Activated CD4-positive, alpha-beta memory T cell treated with anti-CD3 and anti-CD28 coated beads, Interleukin-2, amount 10 ng/mL, durations not matched to agents 7 days and 5 days (primary cell): Measurements from ENCODE around the gene SOWAHC. TPM values are rescaled to one million over a fixed set of nuclear protein-coding genes. Genes with fewer than 3 reads are reported as not detected.
"Not testable (repeated sequence)": the region's sequence is repeated elsewhere in the genome, so short reads cannot be mapped to it uniquely, and the experiment has no call there.

Experiments used
- CTCF ChIA-PET: fragments of 350-600 bp; sonication (Branson Sonifier 250); formaldehyde crosslinking; loops from one replicate; lab custom pipeline; 2021; ENCODE audit warnings: antibody characterized with exemption, inconsistent platforms; lab: Charles Lee
- POLR2A ChIA-PET: fragments of 350-600 bp; sonication (Branson Sonifier 250); formaldehyde crosslinking; loops from one replicate; lab custom pipeline; 2021; ENCODE audit warnings: antibody characterized with exemption; lab: Charles Lee
- DNase-seq: peaks from one replicate; pipeline ENCODE4 v3.0.0-alpha.2; 2020
- H3K27ac Mint-ChIP-seq: one replicate; pipeline ENCODE4 v1.8.0; 2021; ENCODE audit warnings: mild to moderate bottlenecking, mixed read lengths
- H3K27me3 Mint-ChIP-seq: one replicate; pipeline ENCODE4 v1.8.0; 2021; ENCODE audit warnings: mixed read lengths
- H3K36me3 Mint-ChIP-seq: one replicate; pipeline ENCODE4 v1.8.0; 2021; ENCODE audit warnings: low read depth, mixed read lengths
- H3K4me1 Mint-ChIP-seq: one replicate; pipeline ENCODE4 v1.8.0; 2021; ENCODE audit warnings: mixed read lengths
- H3K4me3 Mint-ChIP-seq: one replicate; pipeline ENCODE4 v1.8.0; 2021; ENCODE audit warnings: mild to moderate bottlenecking, mixed read lengths
- H3K9me3 Mint-ChIP-seq: one replicate; pipeline ENCODE4 v1.8.0; 2021; ENCODE audit warnings: mixed read lengths
- total RNA-seq, 2 experiments: library from RNA; stranded (reverse); gene quantifications; one replicate each; pipeline ENCODE4 v1.2.3, GENCODE V29; 2021

The SOWAHC gene
- total RNA-seq, 2 experiments from 2014 or later, result 0.90 to 1.1 TPM

- H3K27me3 Mint-ChIP-seq, result peaks cover 16% of the 10 kb centered on the region
- no peaks in the 10 kb centered on the region for H3K36me3 Mint-ChIP-seq
- no peak overlapping the region for H3K4me3 Mint-ChIP-seq
- no peaks in the 10 kb centered on the region for H3K9me3 Mint-ChIP-seq
- H3K4me1 Mint-ChIP-seq, result no peaks in the 10 kb centered on the region
- POLR2A ChIA-PET, result no interaction called here
- no peak overlapping the region for H3K27ac Mint-ChIP-seq
- CTCF ChIA-PET, result no interaction called here
- DNase-seq, result no peak
Observed at GRCh38 chr2:109624339-109624738, 10.2 kb downstream of the SOWAHC start.

DNA sequence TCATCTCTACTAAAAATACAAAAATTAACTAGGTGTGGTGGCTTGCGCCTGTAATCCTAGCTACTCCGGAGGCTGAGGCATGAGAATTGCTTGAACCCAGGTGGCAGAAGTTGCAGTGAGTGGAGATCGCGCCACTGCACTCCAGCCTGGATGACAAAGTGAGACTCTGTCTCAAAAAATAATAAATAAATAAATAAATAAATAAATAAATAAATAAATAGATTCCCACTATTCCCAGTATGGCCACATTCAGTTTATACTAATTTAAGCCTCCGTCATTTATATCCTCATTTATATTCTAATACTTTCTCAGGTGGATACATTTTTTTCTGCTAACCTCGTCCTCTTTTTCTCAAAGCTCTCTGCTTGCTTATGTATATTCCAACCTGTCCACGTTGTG lies 14.2 kb downstream of the SOWAHC start:
- POLR2A ChIA-PET, H3K27ac Mint-ChIP-seq, DNase-seq, H3K36me3 Mint-ChIP-seq, H3K4me3 Mint-ChIP-seq, H3K9me3 Mint-ChIP-seq, H3K4me1 Mint-ChIP-seq, CTCF ChIA-PET: not testable (repeated sequence)
- H3K27me3 Mint-ChIP-seq, result peaks cover 14% of the 10 kb centered on the region

DNA sequence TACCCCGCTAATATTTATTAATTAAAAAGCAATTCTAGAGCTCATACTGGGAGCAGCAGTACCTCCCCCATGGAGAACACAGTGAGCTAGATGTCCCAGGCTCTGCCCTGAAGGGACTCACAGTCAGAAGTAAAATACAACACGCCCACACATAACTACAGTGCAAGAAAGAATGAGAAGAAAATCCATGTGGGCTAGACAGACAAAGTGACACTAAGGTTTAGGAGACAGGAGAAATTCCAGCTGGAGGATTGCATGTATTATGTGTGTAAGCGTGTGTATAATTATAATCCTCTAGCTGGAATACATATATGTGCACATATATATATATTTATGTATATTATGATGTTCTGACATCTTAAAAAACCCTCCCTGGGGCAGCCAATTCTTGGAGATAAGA lies 15.7 kb downstream of the SOWAHC start:
- no peaks in the 10 kb centered on the region for H3K36me3 Mint-ChIP-seq
- CTCF ChIA-PET, result no interaction called here
- H3K27ac Mint-ChIP-seq, result no peak overlapping the region
- H3K4me3 Mint-ChIP-seq, result no peak overlapping the region
- DNase-seq, result no peak
- POLR2A ChIA-PET, result no interaction called here
- peaks cover 10% of the 10 kb centered on the region for H3K4me1 Mint-ChIP-seq
- no peaks in the 10 kb centered on the region for H3K9me3 Mint-ChIP-seq
- peaks cover 8% of the 10 kb centered on the region for H3K27me3 Mint-ChIP-seq

- CTCF ChIA-PET, result no interaction called here
- POLR2A ChIA-PET, result no interaction called here
- Mint-ChIP-seq H3K27ac (no peak overlapping the region), H3K36me3 (no peaks in the 10 kb centered on the region), H3K4me1 (peaks cover 10% of the 10 kb centered on the region), H3K27me3 (peaks cover 8% of the 10 kb centered on the region), H3K4me3 (no peak overlapping the region), H3K9me3 (no peaks in the 10 kb centered on the region)
- DNase-seq, result no peak
Observed at GRCh38 chr2:109630441-109631430, 16.6 kb downstream of the SOWAHC start.

DNA sequence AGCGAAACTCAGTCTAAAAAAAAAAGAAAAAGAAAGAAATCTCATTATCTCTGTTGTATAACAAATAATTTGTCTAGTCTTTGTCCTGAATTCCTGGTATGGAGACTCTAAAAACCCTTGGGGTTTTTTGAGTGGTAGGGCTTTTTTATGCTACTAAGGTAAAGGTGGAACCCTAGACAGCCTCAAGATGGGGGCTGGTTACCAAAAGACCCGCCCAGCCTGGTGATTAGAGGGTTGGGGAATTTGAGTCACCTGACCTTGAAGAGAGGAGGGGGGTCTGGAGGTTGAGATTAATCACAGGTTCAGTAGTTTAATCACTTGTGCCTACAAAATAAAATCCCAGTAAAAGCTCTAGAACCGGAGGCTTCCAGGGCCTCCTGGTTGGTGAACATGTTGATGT lies 17.6 kb downstream of the SOWAHC start:
- H3K4me1 Mint-ChIP-seq, result peaks cover 14% of the 10 kb centered on the region

DNA sequence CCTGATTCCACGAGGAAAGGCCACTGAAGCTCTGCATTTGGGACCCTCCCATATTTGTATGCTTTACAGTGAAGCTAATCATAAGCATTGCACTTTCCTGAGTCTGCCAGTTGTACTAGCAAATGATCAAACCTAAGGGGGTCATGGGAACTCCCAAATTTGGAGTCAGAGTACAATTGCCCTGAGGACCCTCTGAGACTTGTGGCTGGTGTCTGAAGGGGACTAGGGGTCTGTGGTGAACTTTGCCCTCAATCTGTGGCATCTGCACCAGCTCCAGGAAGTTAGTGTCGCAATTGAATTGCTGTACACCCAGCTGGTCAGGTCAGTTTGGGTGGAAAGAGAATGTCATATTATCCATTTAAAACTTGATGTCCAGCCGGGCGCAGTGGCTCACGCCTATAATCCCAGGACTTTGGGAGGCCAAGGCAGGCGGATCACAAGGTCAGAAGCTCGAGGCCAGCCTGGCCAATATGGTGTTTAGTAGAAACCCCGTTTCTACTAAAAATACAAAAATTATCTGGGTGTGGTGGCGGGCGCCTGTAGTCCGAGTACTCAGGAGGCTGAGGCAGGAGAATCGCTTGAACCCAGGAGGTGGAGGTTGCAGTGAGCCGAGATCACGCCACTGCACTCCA lies 18.1 kb downstream of the SOWAHC start:
- no peak overlapping the region for H3K4me3 Mint-ChIP-seq
- no peaks in the 10 kb centered on the region for H3K9me3 Mint-ChIP-seq
- CTCF ChIA-PET, result no interaction called here
- H3K27ac Mint-ChIP-seq, result no peak overlapping the region
- no peaks in the 10 kb centered on the region for H3K36me3 Mint-ChIP-seq
- POLR2A ChIA-PET, result no interaction called here
- peaks cover 19% of the 10 kb centered on the region for H3K4me1 Mint-ChIP-seq
- H3K27me3 Mint-ChIP-seq, result peaks cover 4% of the 10 kb centered on the region
- DNase-seq, result no peak

More for the DNA sequence above, 17.6 kb downstream of the SOWAHC start:
- Mint-ChIP-seq H3K4me3 (no peak overlapping the region), H3K9me3 (no peaks in the 10 kb centered on the region), H3K36me3 (no peaks in the 10 kb centered on the region), H3K27ac (no peak overlapping the region), H3K27me3 (peaks cover 4% of the 10 kb centered on the region)
- CTCF ChIA-PET, result no interaction called here
- no peak for DNase-seq
- POLR2A ChIA-PET, result no interaction called here

DNA sequence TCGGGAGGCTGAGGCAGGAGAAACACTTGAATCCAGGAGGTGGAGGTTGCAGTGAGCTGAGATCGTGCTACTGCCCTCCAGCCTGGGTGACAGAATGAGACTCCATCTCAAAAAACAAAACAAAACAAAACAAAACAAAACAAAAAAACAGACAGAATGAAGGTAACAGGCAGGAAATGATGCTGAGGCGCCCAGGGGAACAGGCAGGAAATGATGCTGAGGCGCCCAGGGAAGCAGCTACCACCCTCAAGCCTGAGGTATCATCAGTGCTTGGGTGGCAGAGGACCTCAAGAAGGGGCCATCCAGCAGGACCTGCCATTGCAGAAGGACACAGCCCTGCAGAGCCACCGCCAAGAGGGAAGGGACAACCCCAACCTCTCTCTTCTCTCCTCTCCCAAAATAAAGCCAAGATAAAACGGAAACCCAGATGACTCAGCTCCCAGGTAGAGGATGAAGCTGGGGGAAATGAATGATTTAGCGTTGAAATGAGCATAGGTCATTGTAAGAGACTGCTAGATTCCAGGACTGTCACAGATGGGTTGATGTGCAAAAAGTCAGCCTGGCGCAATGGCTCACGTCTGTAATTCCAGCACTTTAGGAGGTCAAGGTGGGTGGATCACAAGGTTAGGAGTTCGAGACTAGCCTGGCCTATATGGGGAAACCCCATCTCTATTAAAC lies 19.3 kb downstream of the SOWAHC start:
- DNase-seq, result peak; percentile 24
- H3K9me3 Mint-ChIP-seq, result no peaks in the 10 kb centered on the region
- ChIA-PET CTCF (no interaction called here), POLR2A (interaction anchor here (0.7 kb wide), 1 partner anchor 19 kb away, joined by 3 read pairs; no protein-coding TSS in a partner anchor)
- peak overlapping the region; percentile 6 for H3K4me3 Mint-ChIP-seq
- H3K36me3 Mint-ChIP-seq, result no peaks in the 10 kb centered on the region
- H3K27me3 Mint-ChIP-seq, result no peaks in the 10 kb centered on the region
- H3K4me1 Mint-ChIP-seq, result peaks cover 26% of the 10 kb centered on the region
- H3K27ac Mint-ChIP-seq, result peak overlapping the region; percentile 34

- H3K9me3 Mint-ChIP-seq, result no peaks in the 10 kb centered on the region
- H3K36me3 Mint-ChIP-seq, result no peaks in the 10 kb centered on the region
- no peak overlapping the region for H3K27ac Mint-ChIP-seq
- peaks cover 30% of the 10 kb centered on the region for H3K4me1 Mint-ChIP-seq
- CTCF ChIA-PET, result no interaction called here
- no peaks in the 10 kb centered on the region for H3K27me3 Mint-ChIP-seq
- no peak for DNase-seq
- POLR2A ChIA-PET, result no interaction called here
- H3K4me3 Mint-ChIP-seq, result no peak overlapping the region
Observed at GRCh38 chr2:109635426-109636304, 21.5 kb downstream of the SOWAHC start.

DNA sequence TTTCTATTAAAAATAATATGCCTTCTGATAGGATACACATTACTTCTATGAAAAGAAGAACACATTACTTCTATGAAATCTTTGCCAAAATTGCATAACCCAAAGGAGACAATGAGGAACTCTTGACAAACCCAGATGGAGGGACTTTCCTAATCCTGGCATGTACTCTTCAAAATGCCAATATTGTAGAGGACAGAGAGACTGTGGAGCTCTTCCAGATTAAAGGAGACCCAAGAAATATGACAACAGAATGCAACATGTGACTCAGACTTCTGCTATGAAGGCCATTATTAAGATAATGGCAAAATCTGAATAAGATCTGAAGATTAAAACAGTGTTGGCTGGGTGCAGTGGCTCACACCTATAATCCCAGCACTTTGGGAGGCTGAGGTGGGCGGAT lies 22.2 kb downstream of the SOWAHC start:
- H3K9me3 Mint-ChIP-seq, result no peaks in the 10 kb centered on the region
- peaks cover under 1% of the 10 kb centered on the region for H3K27me3 Mint-ChIP-seq
- DNase-seq, result no peak
- POLR2A ChIA-PET, result no interaction called here
- no peaks in the 10 kb centered on the region for H3K36me3 Mint-ChIP-seq
- CTCF ChIA-PET, result no interaction called here
- H3K4me3 Mint-ChIP-seq, result no peak overlapping the region
- no peak overlapping the region for H3K27ac Mint-ChIP-seq
- peaks cover 30% of the 10 kb centered on the region for H3K4me1 Mint-ChIP-seq

DNA sequence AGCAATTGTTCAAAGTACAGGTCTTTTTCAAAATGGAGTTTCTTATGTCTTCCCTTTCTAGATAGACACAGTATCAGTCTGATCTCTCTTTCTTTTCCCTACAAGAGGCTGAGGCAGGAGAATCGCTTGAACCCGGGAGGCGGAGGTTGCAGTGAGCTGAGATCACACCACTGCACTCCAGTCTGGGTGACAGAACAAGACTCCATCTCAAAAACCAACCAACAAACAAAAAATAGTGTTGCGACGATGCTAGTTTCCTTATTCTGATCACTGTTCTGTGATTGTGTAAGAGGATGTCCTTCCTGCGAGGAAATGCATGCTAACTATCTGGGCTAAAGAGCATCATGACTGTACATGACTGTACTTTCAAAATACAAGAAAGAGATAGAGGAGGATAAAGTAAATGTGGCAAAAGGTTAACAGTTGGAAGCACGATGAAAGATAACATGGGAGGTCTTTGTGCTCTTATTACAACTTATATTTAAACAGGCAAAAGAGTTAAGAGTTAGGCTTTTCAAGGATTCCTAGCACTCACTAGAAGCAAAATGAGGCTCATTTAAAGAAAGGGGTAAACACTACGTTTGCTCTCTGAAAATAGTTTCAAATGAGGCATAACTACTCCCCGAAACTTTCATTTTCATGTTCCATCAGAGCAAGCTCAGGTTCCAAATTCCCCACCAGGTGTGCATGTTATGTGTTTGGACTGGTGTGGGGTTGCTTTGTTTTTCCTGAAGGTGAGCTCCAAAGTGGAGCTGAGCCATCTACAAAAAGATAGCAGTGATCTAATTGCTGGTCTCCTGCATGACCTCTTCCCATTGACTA lies 23.8 kb downstream of the SOWAHC start:
- POLR2A ChIA-PET, result interaction anchor here (0.6 to 0.9 kb wide), 2 partner anchors 15 to 24 kb away, joined by 3 read pairs; partner anchors contain the start of genes SEPTIN10 and SOWAHC
- Mint-ChIP-seq H3K4me1 (peaks cover 27% of the 10 kb centered on the region), H3K4me3 (no peak overlapping the region), H3K27ac (peak overlapping the region; percentile 32), H3K27me3 (peaks cover 2% of the 10 kb centered on the region), H3K9me3 (no peaks in the 10 kb centered on the region), H3K36me3 (no peaks in the 10 kb centered on the region)
- DNase-seq, result no peak
- CTCF ChIA-PET, result no interaction called here

DNA sequence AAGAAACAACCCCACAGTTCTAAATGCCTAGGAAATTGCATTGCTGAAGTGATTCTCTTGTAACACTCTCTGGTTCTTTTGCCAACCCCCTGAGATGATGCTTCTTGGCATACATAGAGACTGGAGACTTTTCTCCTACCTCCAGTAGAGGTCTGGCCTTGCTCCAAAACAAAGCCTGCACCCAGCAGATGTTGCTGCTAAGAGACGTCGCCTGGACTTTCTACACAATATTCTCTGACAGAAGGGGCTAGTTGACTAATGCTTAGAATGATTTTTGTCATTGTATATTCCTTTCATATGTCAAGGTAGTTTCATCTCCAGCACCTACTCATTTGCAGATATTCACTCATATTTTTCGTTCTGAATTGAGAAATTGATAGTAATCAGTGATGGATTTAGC lies 24.6 kb downstream of the SOWAHC start:
- ChIA-PET POLR2A (interaction anchor here (0.6 to 0.9 kb wide), 2 partner anchors 14 to 25 kb away, joined by 3 read pairs; partner anchors contain the start of genes SEPTIN10 and SOWAHC), CTCF (no interaction called here)
- Mint-ChIP-seq H3K27ac (no peak overlapping the region), H3K4me3 (no peak overlapping the region), H3K36me3 (no peaks in the 10 kb centered on the region), H3K9me3 (no peaks in the 10 kb centered on the region), H3K27me3 (peaks cover 2% of the 10 kb centered on the region), H3K4me1 (peaks cover 22% of the 10 kb centered on the region)
- DNase-seq, result no peak

DNA sequence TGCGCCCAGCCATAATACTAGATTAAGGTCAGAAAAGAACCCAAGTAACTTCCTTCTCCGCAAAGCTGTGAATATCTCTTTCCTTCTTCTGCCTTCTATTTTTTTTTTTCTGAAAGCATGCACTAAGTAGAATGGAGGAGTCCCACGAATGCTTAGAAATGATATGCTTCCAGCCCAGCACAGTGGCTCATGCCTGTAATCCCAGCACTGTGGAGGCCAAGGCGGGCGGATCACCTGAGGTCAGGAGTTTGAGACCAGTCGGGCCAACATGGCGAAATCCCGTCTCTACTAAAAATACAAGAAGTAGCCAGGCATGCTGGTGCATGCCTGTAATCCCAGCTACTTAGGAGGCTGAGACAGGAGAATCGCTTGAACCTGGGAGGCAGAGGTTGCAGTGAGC lies 25.8 kb downstream of the SOWAHC start:
- DNase-seq, H3K27me3 Mint-ChIP-seq, H3K27ac Mint-ChIP-seq, H3K9me3 Mint-ChIP-seq, H3K4me3 Mint-ChIP-seq, CTCF ChIA-PET, H3K36me3 Mint-ChIP-seq, POLR2A ChIA-PET: not testable (repeated sequence)
- peaks cover 22% of the 10 kb centered on the region for H3K4me1 Mint-ChIP-seq
